SK-N-SH (cell line): ENCODE results near the gene APC. TPM values are rescaled to one million over a fixed set of nuclear protein-coding genes. Genes with fewer than 3 reads are reported as not detected.

ENCODE experiments used
- CTCF ChIA-PET: fragments of 300-600, 350-600 bp; formaldehyde crosslinking; extraction: SDS; loops from one replicate; lab custom pipeline; 2021; lab: Yijun Ruan, JAX
- POLR2A ChIA-PET: fragments of 350-600 bp; sonication (Branson Sonifier 250); formaldehyde crosslinking; extraction: SDS; loops from one replicate; lab custom pipeline; 2020; ENCODE audit warnings: antibody characterized with exemption, inconsistent platforms; lab: Yijun Ruan, JAX
- DNase-seq: peaks from one replicate; pipeline ENCODE4 v3.0.0; 2012
- H2AFZ ChIP-seq: fragments of 200-600 bp; sonication (generic); 2 replicates; pipeline ENCODE4 v1.8.1; 2016; ENCODE audit warnings: antibody characterized with exemption, mild to moderate bottlenecking, low read depth
- H3F3A ChIP-seq: fragments of 200-600 bp; sonication (generic); replicated peaks from 2 replicates; pipeline ENCODE3; 2016; ENCODE audit warnings: antibody characterized with exemption, mild to moderate bottlenecking; ENCODE audit not compliant: insufficient read depth
- H3K27ac ChIP-seq, 2 experiments: fragments of 200-500 bp in 1 of 2; fragments of 200-600 bp in 1 of 2; sonication (Bioruptor generic) in 1 of 2; sonication (generic), shearing (Covaris generic) in 1 of 2; 2 replicates each; pipeline versions ENCODE4 v1.5.1 to v1.6.1; 2014 to 2016; ENCODE audit warnings: low read depth in 2 of 2, inconsistent platforms in 1 of 2, low read length in 1 of 2, mild to moderate bottlenecking in 1 of 2, mixed read lengths in 1 of 2
- H3K27me3 ChIP-seq: fragments of 200-600 bp; sonication (generic), shearing (Covaris generic); 2 replicates; pipeline ENCODE4 v1.6.1; 2016; ENCODE audit warnings: mixed run types; ENCODE audit not compliant: insufficient read depth
- H3K36me3 ChIP-seq, 2 experiments: fragments of 200-500 bp in 1 of 2; fragments of 200-600 bp in 1 of 2; sonication (Bioruptor generic) in 1 of 2; sonication (generic) in 1 of 2; replicated peaks in 1 of 2; 2 replicates each; pipeline versions ENCODE3 to v1.5.1; 2014 to 2016; ENCODE audit warnings: low read length in 1 of 2, mild to moderate bottlenecking in 1 of 2; ENCODE audit not compliant: insufficient read depth in 2 of 2, control insufficient read depth in 1 of 2
- H3K4me1 ChIP-seq, 2 experiments: fragments of 200-500 bp in 1 of 2; fragments of 200-600 bp in 1 of 2; sonication (Bioruptor generic) in 1 of 2; sonication (generic), shearing (Covaris generic) in 1 of 2; 2 replicates each; pipeline versions ENCODE4 v1.5.1 to v1.6.1; 2014 to 2016; ENCODE audit warnings: low read depth in 1 of 2, low read length in 1 of 2, mixed run types in 1 of 2; ENCODE audit not compliant: insufficient read depth in 2 of 2, control insufficient read depth in 1 of 2
- H3K4me2 ChIP-seq: fragments of 200-600 bp; sonication (generic), shearing (Covaris generic); 2 replicates; pipeline ENCODE4 v1.6.1; 2017; ENCODE audit warnings: mixed run types
- H3K4me3 ChIP-seq, 2 experiments: fragments of 200-500 bp in 1 of 2; fragments of 200-600 bp in 1 of 2; sonication (Bioruptor generic) in 1 of 2; sonication (generic), shearing (Covaris generic) in 1 of 2; 2 replicates each; pipeline versions ENCODE4 v1.5.1 to v1.8.1; 2014 to 2016; ENCODE audit warnings: low read depth in 2 of 2, inconsistent platforms in 1 of 2, low read length in 1 of 2, mild to moderate bottlenecking in 1 of 2, mixed read lengths in 1 of 2, moderate library complexity in 1 of 2
- H3K79me2 ChIP-seq: fragments of 200-600 bp; sonication (generic); 2 replicates; pipeline ENCODE4 v1.8.1; 2017; ENCODE audit warnings: mild to moderate bottlenecking; ENCODE audit not compliant: insufficient read depth
- H3K9ac ChIP-seq: fragments of 200-600 bp; sonication (generic); 2 replicates; pipeline ENCODE4 v1.6.1; 2017; ENCODE audit warnings: mixed run types
- H3K9me2 ChIP-seq: fragments of 200-600 bp; sonication (generic); 2 replicates; pipeline ENCODE4 v1.6.1; 2017; ENCODE audit warnings: mixed run types
- H3K9me3 ChIP-seq: fragments of 200-600 bp; sonication (generic); 2 replicates; pipeline ENCODE4 v1.6.1; 2017; ENCODE audit warnings: mixed run types, mild to moderate bottlenecking, moderate library complexity
- H4K20me1 ChIP-seq: fragments of 200-600 bp; sonication (generic); 2 replicates; pipeline ENCODE4 v1.6.1; 2017; ENCODE audit warnings: mild to moderate bottlenecking, mixed run types; ENCODE audit not compliant: insufficient read depth
- ELF1 ChIP-seq: IDR thresholded peaks from 2 replicates; pipeline ENCODE4 v1.4.0; 2012
- EP300 ChIP-seq, 2 experiments: IDR thresholded peaks; 2 replicates each; pipeline versions ENCODE4 v1.4.0 to v1.6.1; 2012; ENCODE audit warnings: borderline replicate concordance in 1 of 2, low read depth in 1 of 2, low read length in 1 of 2
- FOSL2 ChIP-seq: IDR thresholded peaks from 2 replicates; pipeline ENCODE4 v1.4.0; 2012; ENCODE audit warnings: low read depth, mild to moderate bottlenecking, moderate library complexity, borderline replicate concordance
- FOXM1 ChIP-seq: IDR thresholded peaks from 2 replicates; pipeline ENCODE4 v1.4.0; 2012; ENCODE audit warnings: low read depth, mild to moderate bottlenecking
- GABPA ChIP-seq: IDR thresholded peaks from 2 replicates; pipeline ENCODE4 v1.4.0; 2012; ENCODE audit warnings: low read depth, mild to moderate bottlenecking
- GATA2 ChIP-seq: sonication (generic); formaldehyde crosslinking; IDR thresholded peaks from 2 replicates; pipeline ENCODE4 v1.5.0; 2020; ENCODE audit warnings: mild to moderate bottlenecking, missing genetic modification reagents
- JUND ChIP-seq: IDR thresholded peaks from 2 replicates; pipeline ENCODE4 v1.4.0; 2012
- MEF2A ChIP-seq: IDR thresholded peaks from 2 replicates; pipeline ENCODE4 v1.4.0; 2012; ENCODE audit warnings: low read depth, borderline replicate concordance
- NFIC ChIP-seq: IDR thresholded peaks from 2 replicates; pipeline ENCODE4 v1.4.0; 2012; ENCODE audit warnings: borderline replicate concordance
- POLR2AphosphoS5 ChIP-seq: IDR thresholded peaks from 2 replicates; pipeline ENCODE4 v1.6.1; 2012; ENCODE audit warnings: low read depth, low read length
- RAD21 ChIP-seq: IDR thresholded peaks from 2 replicates; pipeline ENCODE4 v1.6.1; 2012; ENCODE audit warnings: mild to moderate bottlenecking, low read length
- RCOR1 ChIP-seq: fragments of 150-350 bp; IDR thresholded peaks from 2 replicates; pipeline ENCODE4 v1.6.1; 2017; ENCODE audit warnings: antibody characterized with exemption, low read length
- REST ChIP-seq: IDR thresholded peaks from 2 replicates; pipeline ENCODE4 v1.6.1; 2012; ENCODE audit warnings: mild to moderate bottlenecking, low read depth, low read length, moderate library complexity
- RFX5 ChIP-seq: IDR thresholded peaks from 2 replicates; pipeline ENCODE4 v1.6.1; 2012; ENCODE audit warnings: mild to moderate bottlenecking, improper control_type of control experiment, low read length
- RXRA ChIP-seq: IDR thresholded peaks from 2 replicates; pipeline ENCODE4 v1.4.0; 2012; ENCODE audit warnings: low read depth, mild to moderate bottlenecking, borderline replicate concordance
- SMC3 ChIP-seq: IDR thresholded peaks from 2 replicates; pipeline ENCODE4 v1.6.1; 2012; ENCODE audit warnings: low read depth, low read length, improper control_type of control experiment
- TAF1 ChIP-seq: IDR thresholded peaks from 2 replicates; pipeline ENCODE4 v1.6.1; 2012; ENCODE audit warnings: low read depth, mild to moderate bottlenecking, low read length, moderate library complexity, borderline replicate concordance
- USF1 ChIP-seq: IDR thresholded peaks from 2 replicates; pipeline ENCODE4 v1.4.0; 2012; ENCODE audit warnings: low read depth, borderline replicate concordance
- WGBS: methylation state at CpG from one replicate; pipeline ENCODE4 v1.1.6; 2017; ENCODE audit warnings: low lambda C conversion rate; 5-methylcytosine and 5-hydroxymethylcytosine counted together
- polyA plus RNA-seq, 3 experiments: library from polyadenylated mRNA; depleted of rRNA; stranded (reverse); fragments of >200 nt; gene quantifications; 2 replicates each; pipeline ENCODE4 v1.2.3, GENCODE V29; 2012

Gene APC
- polyA plus RNA-seq, 1 of the 3 experiments (the other 2 are of a cell fraction), result 5.1 TPM

- peak overlapping the region; percentile 82; the same call in 1 of the 2 replicates for H2AFZ ChIP-seq
- peaks cover 33% of the 10 kb centered on the region for H3F3A ChIP-seq
- peaks cover 83% of the 10 kb centered on the region for H3K79me2 ChIP-seq
- H3K9me2 ChIP-seq, result no peaks in the 10 kb centered on the region
- H3K27me3 ChIP-seq, result no peaks in the 10 kb centered on the region
- POLR2A ChIA-PET, result interaction anchor here (1.2 to 1.4 kb wide), 2 partner anchors 123 to 238 kb away, joined by 3 to 5 read pairs; partner anchors contain the start of genes DCP2 and SRP19
- H3K9me3 ChIP-seq, result no peaks in the 10 kb centered on the region
- H3K27ac ChIP-seq, result peak overlapping the region; percentile 78 to 89; a peak in 3 of 4 replicates
- H3K4me1 ChIP-seq, result peaks cover 10 to 22% of the 10 kb centered on the region in 2 experiments; a peak in 3 of 4 replicates
- H3K36me3 ChIP-seq, result peaks cover 0 to 3% of the 10 kb centered on the region in 2 experiments
- H3K4me2 ChIP-seq, result peak overlapping the region; percentile 86
- DNase-seq, result peak; percentile 30
- no peaks in the 10 kb centered on the region; the same call in 1 of the 2 replicates for H4K20me1 ChIP-seq
- WGBS, result 26% methylated on average over 5 of the region's 5 CpGs
- H3K4me3 ChIP-seq, result peak overlapping the region; percentile 80 to 89
- H3K9ac ChIP-seq, result peak overlapping the region; percentile 66
- TF ChIP-seq GATA2 (CRISPR knock-in tag), result no peak
- no peak for TF ChIP-seq ELF1
- no peak for TF ChIP-seq TAF1
- no peak for TF ChIP-seq JUND
- TF ChIP-seq RCOR1, result no peak
- no peak for TF ChIP-seq POLR2AphosphoS5
- no peak for TF ChIP-seq RAD21
- no peak for TF ChIP-seq EP300 (IDR thresholded peaks at IDR 0.05; ENCODE audit: borderline replicate concordance in 1 of 2, low read depth in 1 of 2, low read length in 1 of 2)
- no peak for TF ChIP-seq MEF2A
- TF ChIP-seq GABPA, result no peak
- no peak for TF ChIP-seq FOSL2
- CTCF ChIA-PET, result interaction anchor here (1.0 to 4.6 kb wide), 5 partner anchors 9 to 187 kb away, joined by 3 to 25 read pairs (median 8); no protein-coding TSS in a partner anchor
Observed at GRCh38 chr5:112738191-112738560, 491 bp downstream of the APC start.

- Histone ChIP-seq H3K36me3 (peaks cover 0 to 7% of the 10 kb centered on the region in 2 experiments), H3K9me2 (no peaks in the 10 kb centered on the region), H3K4me1 (peaks cover 5 to 10% of the 10 kb centered on the region in 2 experiments; a peak in 3 of 4 replicates), H3K27ac (no peak overlapping the region), H3K4me2 (no peak overlapping the region), H3K9me3 (no peaks in the 10 kb centered on the region), H3F3A (peaks cover 11% of the 10 kb centered on the region), H3K79me2 (peaks cover 94% of the 10 kb centered on the region), H3K4me3 (no peak overlapping the region), H3K27me3 (no peaks in the 10 kb centered on the region), H2AFZ (no peak overlapping the region), H4K20me1 (no peaks in the 10 kb centered on the region; the same call in 1 of the 2 replicates), H3K9ac (no peak overlapping the region)
- 90% methylated on average over 3 of the region's 3 CpGs for WGBS
- CTCF ChIA-PET, result interaction anchor here (1.1 to 1.3 kb wide), 2 partner anchors 34 to 45 kb away, joined by 3 to 4 read pairs; no protein-coding TSS in a partner anchor
- POLR2A ChIA-PET, result no interaction called here
- no peak for TF ChIP-seq FOXM1
- no peak for TF ChIP-seq REST
- TF ChIP-seq RFX5, result no peak
- no peak for TF ChIP-seq TAF1
- no peak for TF ChIP-seq SMC3
- no peak for TF ChIP-seq NFIC
- TF ChIP-seq RXRA, result no peak
- TF ChIP-seq USF1, result no peak
- DNase-seq, result no peak
Observed at GRCh38 chr5:112742424-112742823, 4.7 kb downstream of the APC start.
